ENCODE data around the gene FOXJ3. TPM values are rescaled to one million over a fixed set of nuclear protein-coding genes. Genes with fewer than 3 reads are reported as not detected.

Gene FOXJ3
- total and polyA plus RNA-seq, 2 of the 8 experiments (the other 6 are each of a cell fraction or from before 2014, with no cell fraction given): 48.6 to 51.9 TPM

- Histone ChIP-seq H2AFZ (ENCODE audit: low read length) (no peak overlapping the region), H3K79me2 (ENCODE audit: control insufficient read depth in 1 of 2, insufficient read depth in 2 of 2, low read length in 2 of 2) (peaks cover 0 to 68% of the 10 kb centered on the region in 2 experiments; a peak in 3 of 4 replicates), H3K4me1 (replicated peaks in 1 of 4; ENCODE audit: control insufficient read depth in 3 of 4, insufficient read depth in 4 of 4, low read length in 3 of 4) (peaks cover 0 to 4% (median under 1%) of the 10 kb centered on the region in 4 experiments; a peak in 4 of 7 replicates), H4K5ac (ENCODE audit: insufficient read length, low read depth, low read length) (no peak overlapping the region), H3K23ac (ENCODE audit: insufficient read length) (no peak overlapping the region), H3K9me3 (ENCODE audit: insufficient read depth in 2 of 2, low read depth in 1 of 2, low read length in 1 of 2) (no peaks in the 10 kb centered on the region), H2BK12ac (ENCODE audit: low read depth, low read length) (no peak overlapping the region), H2BK120ac (replicated peaks; ENCODE audit: low read depth, low read length) (no peak overlapping the region), H3K23me2 (ENCODE audit: low read depth, low read length) (no peaks in the 10 kb centered on the region; the same call in 1 of the 2 replicates), H3K18ac (ENCODE audit: extremely low read depth, low read length) (no peak overlapping the region), H4K20me1 (replicated peaks in 1 of 2; ENCODE audit: control insufficient read depth in 1 of 2, insufficient read depth in 2 of 2, low read length in 2 of 2) (peaks cover 4 to 9% of the 10 kb centered on the region in 2 experiments), H3K14ac (ENCODE audit: insufficient read length) (no peak overlapping the region), H4K8ac (ENCODE audit: extremely low read depth, insufficient read depth, low read length) (no peak overlapping the region), H3K4me2 (ENCODE audit: insufficient read depth in 1 of 2, low read depth in 2 of 2, low read length in 2 of 2) (no peak overlapping the region; a peak in 1 of 4 replicates), H3K36me3 (ENCODE audit: control insufficient read depth in 2 of 4, insufficient read depth in 4 of 4, low read length in 3 of 4) (peaks cover 0 to 9% (median 2%) of the 10 kb centered on the region in 4 experiments; a peak in 3 of 8 replicates), H2AK5ac (ENCODE audit: low read depth, low read length) (no peak overlapping the region), H2BK5ac (ENCODE audit: low read depth, low read length) (no peak overlapping the region), H3K9ac (replicated peaks in 1 of 4; ENCODE audit: extremely low read depth in 1 of 4, low read depth in 3 of 4, low read length in 3 of 4) (no peak overlapping the region), H3K27me3 (replicated peaks in 1 of 4; ENCODE audit: control insufficient read depth in 3 of 4, extremely low read depth in 1 of 4, insufficient read depth in 3 of 4, low read length in 3 of 4) (no peaks in the 10 kb centered on the region), H2BK20ac (ENCODE audit: low read length) (no peak overlapping the region), H2BK15ac (ENCODE audit: low read length) (no peak overlapping the region), H3K56ac (replicated peaks; ENCODE audit: insufficient read length, low read depth, low read length) (no peak overlapping the region), H4K91ac (replicated peaks; ENCODE audit: insufficient read length, low read length) (no peak overlapping the region), H3K4me3 (ENCODE audit: extremely low read depth in 1 of 4, insufficient read depth in 2 of 4, low read depth in 3 of 4, low read length in 4 of 4) (no peak overlapping the region), H3K27ac (ENCODE audit: low read depth, low read length) (no peak overlapping the region), H3K4ac (replicated peaks; ENCODE audit: insufficient read length, low read depth, low read length) (no peak overlapping the region), H3K79me1 (ENCODE audit: low read depth, low read length) (peaks cover 5% of the 10 kb centered on the region; the same call in 1 of the 2 replicates)
- DNase-seq (ENCODE audit: low read depth in 1 of 2, low spot score in 2 of 2) (no peak), FAIRE-seq (no peak)
- ChIA-PET POLR2A (ENCODE audit: partially characterized antibody) (no interaction called here), CTCF (ENCODE audit: partially characterized antibody) (interaction anchor here (1.2 to 2.2 kb wide), 2 partner anchors 15 to 106 kb away, joined by 4 to 5 read pairs; no protein-coding TSS in a partner anchor)
- WGBS, 2 experiments (ENCODE audit: extremely low coverage in 1 of 2, insufficient coverage in 1 of 2, insufficient read length in 1 of 2, insufficient replicate concordance in 2 of 2, low coverage in 1 of 2, low lambda C conversion rate in 2 of 2, missing lambda C conversion rate in 1 of 2): 65% methylated on average over 2 of the region's 2 CpGs; no CpG with 5 or more reads in 1 of the 2 experiments
- TF ChIP-seq EGR1 (IDR thresholded peaks at IDR 0.05; ENCODE audit: borderline replicate concordance, low read depth, low read length) (no peak), KDM5A (IDR thresholded peaks at IDR 0.05; ENCODE audit: low read length) (no peak), CTCF (IDR thresholded peaks at IDR 0.05; ENCODE audit: control extremely low read depth in 1 of 3, insufficient read depth in 1 of 3, low read depth in 1 of 3, low read length in 3 of 3) (no peak), MAX (IDR thresholded peaks at IDR 0.05) (no peak), TAF1 (IDR thresholded peaks at IDR 0.05; ENCODE audit: low read depth, low read length) (no peak), GTF2F1 (IDR thresholded peaks at IDR 0.05; ENCODE audit: borderline replicate concordance, low read depth, low read length) (no peak)
These were observed 56.0 kb downstream of the FOXJ3 start for GRCh38 chr1:42279055-42279454.

All from H1 (cell line).